ENCODE data around the gene SOX6.

SOX6 gene

DNA sequence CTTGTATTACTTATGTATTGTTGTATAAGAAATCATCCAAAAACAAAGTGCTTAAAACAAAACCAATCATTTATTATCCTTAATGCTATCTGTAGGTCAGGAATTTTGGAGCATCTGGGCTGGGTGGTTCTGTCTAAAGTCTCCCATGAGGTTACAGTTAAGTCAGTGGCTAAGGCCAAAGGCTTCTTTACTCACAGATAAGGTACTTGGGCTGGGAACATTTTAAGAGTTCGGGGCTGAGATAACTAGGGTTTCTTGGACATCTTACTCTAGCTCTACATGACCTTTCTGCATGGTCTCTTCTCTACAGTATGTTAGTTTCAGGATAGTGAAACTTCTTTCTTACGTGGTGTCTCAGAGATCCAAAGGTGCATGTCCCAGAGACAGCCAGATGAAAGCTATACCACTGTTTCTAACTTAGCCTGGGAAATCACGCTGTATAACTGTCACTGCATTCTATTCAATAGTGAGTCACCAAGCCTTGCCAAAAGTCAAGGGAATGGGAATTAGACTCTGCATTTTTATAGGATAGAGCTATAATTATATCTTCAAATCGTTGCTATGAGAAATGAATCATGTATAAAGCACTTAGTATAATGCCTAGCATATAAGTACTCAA is 29.6 kb downstream of the SOX6 start:
- DNase-seq (ENCODE audit: extremely low spot score, insufficient read length, low read depth) = no peak
- FAIRE-seq = no peak

DNA sequence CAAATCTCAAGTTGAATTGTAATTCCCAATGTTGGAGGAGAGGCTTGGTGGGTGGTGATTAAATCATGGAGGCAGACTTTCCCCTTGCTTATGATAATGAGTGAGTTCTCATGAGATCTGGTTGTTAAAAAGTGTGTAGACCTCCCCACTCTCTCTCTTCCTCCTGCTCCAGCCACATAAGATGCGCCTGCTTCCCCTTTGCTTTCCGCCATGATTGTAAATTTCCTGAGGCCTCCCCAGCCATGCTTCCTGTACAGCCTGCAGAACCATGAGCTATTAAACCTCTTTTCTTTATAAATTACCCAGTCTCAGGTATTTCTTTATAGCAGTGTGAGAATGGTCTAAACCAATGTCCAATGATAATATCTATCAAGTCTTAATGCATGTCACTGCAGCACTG is 34.2 kb downstream of the SOX6 start:
- DNase-seq (ENCODE audit: extremely low spot score, insufficient read length, low read depth) (no peak), FAIRE-seq (no peak)

DNA sequence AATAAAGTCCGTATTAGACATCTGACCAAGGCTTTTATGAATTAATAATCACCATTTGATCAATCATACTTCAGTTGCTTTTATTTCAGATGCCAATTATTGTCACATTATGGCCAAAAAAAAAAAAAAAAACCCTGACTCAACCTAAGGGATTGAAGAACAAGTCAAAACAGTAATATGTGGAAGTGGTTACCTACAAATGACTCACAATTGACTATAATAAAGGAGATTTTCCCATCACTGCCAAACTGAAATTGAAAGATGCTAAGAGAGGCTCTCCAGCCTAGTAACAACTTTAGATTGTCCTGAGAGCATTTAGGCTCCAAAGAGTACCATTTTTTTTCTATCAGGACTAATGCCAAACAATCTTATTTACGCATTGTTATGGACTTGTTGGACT is 35.2 kb downstream of the SOX6 start:
- DNase-seq (ENCODE audit: extremely low spot score, insufficient read length, low read depth) (no peak), FAIRE-seq (no peak)

DNA sequence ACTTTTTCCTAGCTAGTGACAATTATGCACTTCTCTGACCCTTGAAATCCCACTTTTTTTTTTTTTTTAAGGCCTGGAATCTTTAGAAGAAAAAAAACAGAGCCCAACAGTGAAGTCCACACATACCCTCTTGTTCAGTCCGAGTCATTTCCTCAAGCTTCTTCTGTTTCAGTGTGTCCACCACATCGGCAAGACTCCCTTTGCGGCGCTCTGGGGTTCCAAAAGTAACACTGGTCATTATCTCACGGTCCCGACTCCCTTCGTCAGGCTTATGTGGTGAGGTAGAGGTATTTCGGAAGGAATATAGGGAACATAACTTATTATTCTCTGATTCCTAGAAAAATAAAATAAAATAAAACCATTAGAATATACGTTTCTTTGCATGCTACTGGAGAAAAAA is 38.0 kb downstream of the SOX6 start:
- FAIRE-seq (no peak), DNase-seq (ENCODE audit: extremely low spot score, insufficient read length, low read depth) (no peak)

DNA sequence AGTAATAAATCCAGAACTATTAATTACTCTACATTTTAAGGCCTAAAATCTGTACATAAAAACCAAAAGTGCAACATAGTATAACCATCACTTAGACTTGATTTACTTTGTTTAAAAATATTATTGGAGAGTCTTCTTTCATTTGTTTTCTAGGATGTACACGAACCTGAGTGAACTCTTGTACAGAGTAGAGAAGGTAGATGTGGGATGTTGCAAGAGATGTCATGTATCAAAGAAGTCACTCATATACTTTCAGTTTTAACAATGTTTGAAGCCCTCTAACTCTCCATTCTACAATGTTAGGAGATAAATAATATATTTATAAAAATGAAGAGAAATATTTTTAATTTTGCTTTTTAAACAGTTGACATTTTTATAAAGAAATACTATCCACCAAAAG is 38.6 kb downstream of the SOX6 start:
- FAIRE-seq (no peak), DNase-seq (ENCODE audit: extremely low spot score, insufficient read length, low read depth) (no peak)

DNA sequence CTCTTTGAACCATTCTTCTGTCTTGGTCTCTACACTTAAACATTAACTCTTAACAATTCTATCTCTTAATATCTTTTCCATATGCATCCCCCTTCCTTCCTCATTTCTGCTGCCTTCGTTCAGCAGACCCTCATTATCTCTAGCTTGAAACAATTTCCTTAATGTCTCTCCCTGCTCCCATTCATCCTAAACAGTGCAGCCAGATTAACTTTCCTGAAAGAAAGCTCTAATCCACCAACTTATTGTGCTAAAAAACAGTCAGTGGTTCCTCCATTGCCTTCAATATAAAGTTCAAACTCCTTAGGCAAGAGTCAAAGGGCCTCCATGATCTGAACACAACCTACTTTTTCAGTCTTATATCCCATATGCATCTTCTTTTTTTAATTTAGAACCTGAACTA is 42.5 kb downstream of the SOX6 start:
- FAIRE-seq = no peak
- no peak for DNase-seq (ENCODE audit: extremely low spot score, insufficient read length, low read depth)

DNA sequence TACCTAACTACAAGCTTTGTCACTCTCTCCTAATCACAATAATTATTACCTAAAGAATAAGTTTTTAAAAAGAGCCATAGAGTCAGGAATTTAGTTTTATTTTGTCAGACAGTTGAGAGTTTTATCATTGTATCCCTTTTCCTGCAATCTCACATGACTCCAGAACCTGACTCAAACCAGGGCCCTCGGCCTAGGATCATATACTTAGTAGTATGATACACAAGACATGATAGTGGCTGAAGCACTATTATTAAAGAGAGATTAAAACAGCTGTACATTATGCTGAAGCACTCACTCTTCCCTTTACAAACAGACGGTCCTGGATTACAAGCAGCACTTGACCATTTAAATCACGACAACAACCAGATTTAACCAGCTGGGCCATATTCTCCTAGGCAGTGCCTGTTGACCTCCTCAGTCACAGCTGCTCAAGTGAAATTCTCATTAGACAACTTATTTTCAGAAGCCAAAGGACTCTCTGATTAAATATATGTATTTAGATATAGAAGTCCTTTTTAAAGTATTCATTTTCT is 44.0 kb downstream of the SOX6 start:
- no peak for DNase-seq (ENCODE audit: extremely low spot score, insufficient read length, low read depth)
- FAIRE-seq = no peak

DNA sequence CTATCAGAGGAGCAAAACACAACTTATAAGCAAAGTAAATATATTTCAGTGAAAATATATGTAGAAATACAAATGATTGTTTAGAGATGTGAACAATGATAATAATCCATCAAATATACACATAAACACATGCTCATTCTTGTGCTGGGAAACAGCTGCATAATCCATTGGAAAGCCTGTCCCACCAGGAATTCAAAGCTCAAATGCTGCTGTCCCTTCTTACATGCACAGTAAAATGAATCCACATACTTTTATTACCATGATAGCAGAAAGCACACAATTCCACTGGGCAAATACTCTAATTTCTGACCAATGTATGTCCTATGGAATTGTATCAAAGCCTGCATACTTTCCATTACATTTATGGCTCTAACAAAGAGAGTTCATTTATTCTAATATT is 44.5 kb downstream of the SOX6 start:
- FAIRE-seq (no peak), DNase-seq (ENCODE audit: extremely low spot score, insufficient read length, low read depth) (no peak)

DNA sequence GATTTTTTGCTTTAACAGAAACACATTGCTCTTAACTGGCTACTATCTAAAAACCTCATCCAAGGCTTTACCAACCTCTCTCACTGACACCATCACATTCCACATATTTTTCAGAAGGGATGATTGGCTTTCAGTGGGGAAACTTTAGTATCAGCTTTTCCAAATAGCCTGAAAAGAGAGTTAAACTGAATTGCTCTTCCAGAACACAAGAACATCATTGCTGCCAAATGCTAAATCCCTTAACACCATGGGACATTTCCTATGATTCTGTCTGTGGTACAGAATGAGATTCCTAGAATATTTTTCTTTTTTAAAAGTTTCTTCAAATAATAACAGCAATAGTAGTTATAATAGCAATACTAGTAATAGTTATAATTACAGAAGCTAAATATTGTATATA is 45.4 kb downstream of the SOX6 start:
- no peak for DNase-seq (ENCODE audit: extremely low spot score, insufficient read length, low read depth)
- FAIRE-seq = no peak

DNA sequence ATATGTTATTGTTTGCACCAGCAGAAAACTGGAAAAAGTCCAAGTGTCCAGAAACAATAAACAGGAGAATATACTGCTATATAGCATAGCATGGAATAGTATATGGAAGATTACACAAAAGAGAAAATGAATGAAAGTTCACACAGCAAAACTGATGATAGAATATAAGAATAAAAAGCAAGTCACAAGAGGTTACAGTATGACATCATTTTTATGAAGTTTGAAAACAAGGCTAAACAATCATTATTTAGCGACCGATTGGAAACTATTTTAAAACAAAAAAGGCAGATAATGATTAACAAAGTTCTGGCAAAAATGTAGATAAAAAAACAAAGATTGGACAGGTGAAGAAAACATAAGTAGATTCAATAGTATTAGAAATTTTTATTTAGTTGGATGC is 47.1 kb downstream of the SOX6 start:
- DNase-seq (ENCODE audit: extremely low spot score, insufficient read length, low read depth) = no peak
- FAIRE-seq = no peak

DNA sequence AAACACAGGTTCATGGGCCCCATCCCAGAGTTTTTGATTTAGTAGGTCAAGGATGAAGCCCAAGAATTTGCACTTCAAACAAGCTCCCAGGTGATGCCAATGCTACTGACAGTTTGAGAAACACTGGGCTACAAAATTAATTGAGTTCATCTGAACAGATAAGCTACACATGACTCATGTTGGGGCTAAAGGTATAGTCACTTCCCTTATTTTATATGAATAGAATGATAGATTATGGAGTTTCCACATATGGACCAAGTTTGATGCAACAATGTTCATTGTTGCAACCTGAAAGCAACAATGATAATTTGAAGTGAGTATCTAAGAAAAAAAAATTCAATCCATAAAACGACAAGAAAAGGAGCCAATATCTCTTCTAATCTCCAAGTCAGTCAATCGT is 54.9 kb downstream of the SOX6 start:
- DNase-seq (ENCODE audit: extremely low spot score, insufficient read length, low read depth) (no peak), FAIRE-seq (no peak)

DNA sequence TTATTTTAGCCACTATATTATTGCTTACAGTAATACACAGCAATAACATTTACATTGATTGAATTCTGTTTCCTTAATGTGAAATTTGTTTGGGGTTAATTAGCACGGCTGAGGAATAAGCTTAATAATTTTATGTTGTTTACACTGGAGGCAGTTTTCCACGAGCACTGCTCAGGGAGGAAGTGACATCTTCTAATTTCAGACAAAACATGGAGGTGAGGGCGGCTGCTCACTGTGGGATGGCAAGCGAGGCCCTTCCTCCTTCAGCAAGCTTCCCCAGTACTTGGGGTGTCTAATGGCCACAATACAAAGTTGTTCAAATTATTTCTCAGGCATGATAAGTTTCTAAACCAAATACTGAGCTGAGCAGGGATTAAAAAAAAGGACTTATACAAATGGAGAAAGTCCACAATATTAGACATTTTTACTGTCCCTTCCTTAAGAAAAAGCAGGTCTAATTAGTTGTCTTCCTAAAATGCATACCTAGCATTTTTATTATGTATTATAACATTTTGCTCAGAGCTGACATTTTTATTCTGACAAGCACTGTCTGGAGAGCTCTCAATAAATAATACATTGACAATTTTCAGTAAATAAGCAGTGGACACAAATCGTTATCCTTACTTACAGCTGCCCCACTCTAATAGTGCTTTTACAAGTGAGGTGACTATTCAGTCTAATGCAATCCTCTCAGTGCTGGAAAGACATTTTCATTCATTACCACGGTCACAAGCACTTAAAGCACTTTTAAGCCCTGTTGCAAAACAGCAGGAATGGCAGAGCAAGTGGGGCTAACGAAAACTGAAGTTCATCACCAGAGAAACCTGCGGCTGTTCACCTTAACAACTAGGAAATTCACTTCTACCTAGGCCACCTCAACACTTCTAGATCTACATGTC is 56.2 kb downstream of the SOX6 start:
- FAIRE-seq = no peak
- DNase-seq (ENCODE audit: extremely low spot score, insufficient read length, low read depth) = no peak

DNA sequence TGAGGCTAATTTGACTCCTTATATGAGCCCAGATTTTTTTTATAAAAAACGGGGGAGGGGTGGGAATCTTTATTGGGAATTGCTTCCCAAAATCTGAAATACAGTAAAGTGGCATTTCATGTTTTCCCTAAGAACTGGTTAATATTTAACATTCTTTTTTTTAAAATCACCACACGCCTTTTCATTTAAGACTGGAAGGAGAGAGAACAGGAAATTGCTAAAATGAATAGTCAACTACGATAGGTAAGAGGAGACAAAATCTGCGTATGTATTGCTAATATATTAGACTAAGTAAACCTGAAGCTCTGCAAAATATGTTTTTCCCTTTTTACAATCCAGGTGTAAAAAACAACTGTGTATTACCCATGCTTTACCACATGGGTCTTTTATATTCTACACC is 57.0 kb downstream of the SOX6 start:
- FAIRE-seq (no peak), DNase-seq (ENCODE audit: extremely low spot score, insufficient read length, low read depth) (no peak)

DNA sequence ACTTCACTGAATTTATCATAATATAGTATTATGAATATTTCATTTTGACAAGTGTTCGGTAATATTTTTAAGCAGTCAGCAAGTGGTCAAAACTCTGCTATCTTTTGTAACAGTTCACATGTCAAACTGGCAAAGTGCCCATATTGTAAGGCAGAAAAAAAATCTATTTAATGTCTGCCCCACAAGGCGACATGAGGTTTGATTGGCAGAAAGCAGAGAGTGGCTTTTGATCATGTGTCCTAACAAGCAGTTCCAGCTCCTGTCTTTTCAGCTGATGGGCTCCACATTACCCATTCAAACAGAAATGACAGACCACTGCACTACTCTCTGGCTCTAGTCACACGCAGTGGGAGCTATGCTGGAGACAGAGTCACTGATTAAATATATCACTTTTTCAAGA is 59.0 kb downstream of the SOX6 start:
- FAIRE-seq (no peak), DNase-seq (ENCODE audit: extremely low spot score, insufficient read length, low read depth) (no peak)

DNA sequence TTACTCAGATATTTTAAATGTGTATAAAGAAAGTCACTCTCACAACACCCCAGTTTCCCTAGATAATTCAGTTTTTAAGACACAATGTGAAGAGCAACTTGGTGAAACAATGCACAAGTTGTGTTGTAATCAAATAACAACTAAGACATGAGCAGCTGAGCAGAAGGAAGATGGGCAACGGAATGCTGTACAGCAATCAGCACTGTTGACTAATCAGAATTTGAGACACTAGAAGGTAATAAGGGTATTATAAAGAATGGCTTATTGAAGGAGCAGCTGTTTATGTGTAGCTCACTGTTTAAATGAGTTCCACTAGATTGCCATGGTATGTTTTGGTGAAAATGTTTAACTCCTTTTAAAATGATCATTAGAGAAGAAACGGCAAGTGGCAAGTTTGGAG is 60.1 kb downstream of the SOX6 start:
- no peak for FAIRE-seq

DNA sequence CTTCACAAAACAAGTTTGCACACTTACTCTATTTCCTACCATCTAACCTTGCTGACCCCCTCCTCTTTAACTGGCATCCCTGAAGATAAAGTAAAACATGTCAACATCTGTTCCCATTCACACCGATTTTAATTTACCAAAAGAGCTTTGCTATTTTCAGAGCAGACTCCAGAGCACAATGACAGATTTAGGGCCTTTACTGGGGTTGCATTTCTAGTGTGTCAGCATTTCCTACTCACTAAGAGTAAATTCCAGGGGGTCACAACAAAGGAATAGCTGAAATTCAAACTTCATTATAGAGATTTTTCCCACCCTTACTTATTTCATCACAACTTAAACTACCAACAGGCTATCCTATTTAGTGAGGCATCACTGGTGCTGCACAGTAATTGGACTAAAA is 60.8 kb downstream of the SOX6 start:
- FAIRE-seq = no peak

More for the DNA sequence above, 60.1 kb downstream of the SOX6 start:
- no peak for DNase-seq (ENCODE audit: extremely low spot score, insufficient read length, low read depth)

DNA sequence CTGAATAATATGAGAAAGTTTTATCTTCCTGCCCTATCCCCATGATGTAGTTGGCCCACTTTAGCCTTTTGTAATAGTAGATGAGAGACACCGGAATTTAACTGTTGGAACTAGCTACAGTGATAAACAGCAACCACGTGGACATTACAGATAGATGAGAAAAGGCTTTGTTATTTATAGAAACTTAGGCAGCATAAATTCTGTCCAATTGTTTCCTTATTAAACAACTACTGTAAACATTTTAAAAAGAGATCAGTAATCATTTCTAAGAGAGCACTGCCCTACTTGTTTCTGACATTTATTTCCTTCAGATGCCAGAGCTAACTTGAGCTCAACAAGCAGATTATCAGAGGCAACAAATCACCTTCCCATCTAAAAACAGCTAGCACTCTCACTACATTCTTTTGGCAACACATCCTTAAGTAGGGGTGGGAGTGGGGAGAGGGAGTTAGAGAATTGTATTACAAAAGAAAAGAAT is 63.1 kb downstream of the SOX6 start:
- FAIRE-seq (no peak), DNase-seq (ENCODE audit: extremely low spot score, insufficient read length, low read depth) (no peak)

More for the DNA sequence above, 60.8 kb downstream of the SOX6 start:
- DNase-seq (ENCODE audit: extremely low spot score, insufficient read length, low read depth) = no peak

DNA sequence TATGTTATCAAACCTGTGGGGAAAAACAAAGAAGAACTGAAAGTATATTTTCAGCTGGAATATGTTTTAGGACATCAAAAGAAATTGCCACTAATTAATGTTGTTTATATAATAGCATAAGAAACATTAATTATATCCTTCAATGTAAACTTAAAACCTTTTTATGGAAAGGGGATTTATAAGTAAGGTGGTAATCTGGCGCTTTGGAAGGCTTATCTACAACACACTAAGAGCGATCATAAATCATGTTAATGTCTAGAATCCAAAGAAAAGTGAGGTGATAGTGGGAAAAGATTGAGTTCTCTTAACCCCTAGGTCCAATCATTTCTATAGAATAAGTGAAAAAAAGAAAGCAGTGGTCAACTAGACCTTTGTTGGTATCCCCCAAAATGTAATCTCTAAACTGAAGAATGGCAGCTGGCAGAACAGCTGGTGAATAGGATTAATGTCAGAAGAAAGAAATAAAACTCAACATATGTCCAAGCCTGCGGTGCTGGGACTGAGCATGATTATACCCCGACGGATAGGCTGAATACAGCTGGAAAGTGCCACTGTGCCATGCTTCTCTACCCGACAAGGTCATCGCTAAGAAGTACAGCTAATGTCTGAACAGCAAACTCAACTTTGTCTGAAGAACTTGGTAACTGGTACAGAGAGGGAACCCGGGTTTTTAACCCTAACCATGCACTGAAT is 64.0 kb downstream of the SOX6 start:
- DNase-seq (ENCODE audit: extremely low spot score, insufficient read length, low read depth) (no peak), FAIRE-seq (no peak)

DNA sequence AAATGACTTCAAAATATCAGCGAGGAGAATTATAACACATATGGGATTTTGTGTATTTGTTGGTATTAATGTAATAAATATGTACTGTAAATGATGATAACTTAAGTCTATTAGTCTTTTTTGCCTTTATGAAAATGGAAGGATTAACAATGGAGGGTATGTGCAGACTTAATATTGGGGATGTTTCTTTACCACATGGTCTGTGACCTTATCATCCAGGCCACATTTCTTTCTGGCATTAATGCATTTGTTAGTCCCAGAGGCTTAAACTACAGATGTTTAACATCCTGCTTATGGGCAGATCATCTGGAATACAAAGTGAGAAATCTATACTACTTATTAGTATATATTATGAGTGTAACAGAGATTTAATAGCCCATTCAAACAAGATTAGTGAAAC is 64.6 kb downstream of the SOX6 start:
- DNase-seq (ENCODE audit: extremely low spot score, insufficient read length, low read depth) (no peak), FAIRE-seq (no peak)

DNA sequence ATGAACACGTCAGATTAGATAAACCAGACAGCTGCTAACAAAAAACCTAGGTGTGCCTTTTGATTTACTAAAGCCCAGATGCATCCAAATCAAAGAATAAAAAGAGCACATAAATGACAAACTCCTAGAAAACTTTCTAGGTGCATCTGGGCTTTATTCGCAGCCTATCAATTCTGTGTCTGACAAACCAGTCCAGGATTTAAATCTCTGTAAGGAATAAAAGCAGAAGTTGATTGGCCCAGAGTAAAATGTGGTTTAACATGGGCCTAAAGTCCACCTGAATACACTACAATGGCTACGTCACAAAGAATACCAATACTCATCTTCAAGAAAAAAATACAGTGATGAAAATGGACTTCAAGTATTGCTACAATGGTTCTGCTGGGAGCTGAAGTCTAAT is 66.8 kb downstream of the SOX6 start:
- DNase-seq (ENCODE audit: extremely low spot score, insufficient read length, low read depth) (no peak), FAIRE-seq (no peak)

All from GM18507 (cell line).